ENCODE measurements around the gene TRIM2. TPM values are rescaled to one million over a fixed set of nuclear protein-coding genes. Genes with fewer than 3 reads are reported as not detected.

The TRIM2 gene
- total and polyA plus RNA-seq, 10 of the 15 experiments (the other 5 are each of a cell fraction or from before 2014, with no cell fraction given) = 0.06 to 0.19 (median 0.15) TPM; not detected in 3

DNA sequence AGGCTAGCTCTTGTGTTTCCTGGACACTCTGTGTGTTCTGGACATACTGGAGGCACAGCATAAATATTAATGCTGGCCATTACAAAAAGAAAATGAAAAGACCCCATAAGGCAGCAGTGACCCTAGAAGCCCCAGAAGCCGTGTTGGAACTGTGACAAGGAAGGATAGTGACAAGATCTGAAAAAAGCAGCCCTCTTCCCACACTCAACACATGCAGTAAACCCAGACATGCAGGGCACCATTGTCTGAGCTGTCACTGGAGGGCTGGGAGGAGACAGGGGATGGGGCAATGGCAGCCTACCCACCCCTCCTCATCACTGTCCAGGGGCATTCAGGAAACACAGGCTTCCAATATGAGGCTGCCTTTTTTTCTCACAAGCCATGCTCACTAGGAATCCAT is 6.5 kb downstream of the TRIM2 start:
- H3K9ac ChIP-seq (ENCODE audit: control insufficient read depth, insufficient read depth, low read length) = no peak overlapping the region
- ATAC-seq = no peak

More for the DNA sequence above, 6.5 kb downstream of the TRIM2 start:
- H3K79me2 ChIP-seq (ENCODE audit: control insufficient read depth, insufficient read depth, low read length) = no peaks in the 10 kb centered on the region
- no TSS peak for BruUV-seq (replicated peaks)
- no peak for DNase-seq (ENCODE audit: low read depth, low spot score)
- in situ Hi-C loops (cut with MboI) (no loop called here), intact Hi-C loops (cut with micrococcal nuclease; ENCODE audit: unreplicated experiment) (no loop called here)
- SMC1A ChIA-PET (ENCODE audit: uncharacterized antibody, unreplicated experiment) = no interaction called here
- FAIRE-seq = no peak
- POLR2A ChIA-PET = no interaction called here
- RAD21 ChIA-PET (ENCODE audit: unreplicated experiment) = no interaction called here
- no peaks in the 10 kb centered on the region for H4K20me1 ChIP-seq (ENCODE audit: control insufficient read depth, insufficient read depth)
- CTCF ChIA-PET = no interaction called here
- H3K36me3 ChIP-seq (ENCODE audit: control insufficient read depth in 2 of 2, insufficient read depth in 2 of 2, low read length in 1 of 2) = no peaks in the 10 kb centered on the region
- no peak for TF ChIP-seq BHLHE40 (IDR thresholded peaks at IDR 0.05; ENCODE audit: borderline replicate concordance in 1 of 2, low read depth in 2 of 2, low read length in 1 of 2)
- TF ChIP-seq, protein P1, sequence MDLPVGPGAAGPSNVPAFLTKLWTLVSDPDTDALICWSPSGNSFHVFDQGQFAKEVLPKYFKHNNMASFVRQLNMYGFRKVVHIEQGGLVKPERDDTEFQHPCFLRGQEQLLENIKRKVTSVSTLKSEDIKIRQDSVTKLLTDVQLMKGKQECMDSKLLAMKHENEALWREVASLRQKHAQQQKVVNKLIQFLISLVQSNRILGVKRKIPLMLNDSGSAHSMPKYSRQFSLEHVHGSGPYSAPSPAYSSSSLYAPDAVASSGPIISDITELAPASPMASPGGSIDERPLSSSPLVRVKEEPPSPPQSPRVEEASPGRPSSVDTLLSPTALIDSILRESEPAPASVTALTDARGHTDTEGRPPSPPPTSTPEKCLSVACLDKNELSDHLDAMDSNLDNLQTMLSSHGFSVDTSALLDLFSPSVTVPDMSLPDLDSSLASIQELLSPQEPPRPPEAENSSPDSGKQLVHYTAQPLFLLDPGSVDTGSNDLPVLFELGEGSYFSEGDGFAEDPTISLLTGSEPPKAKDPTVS (IDR thresholded peaks at IDR 0.05; ENCODE audit: low read depth, low read length) = no peak
- TF ChIP-seq, protein P2, sequence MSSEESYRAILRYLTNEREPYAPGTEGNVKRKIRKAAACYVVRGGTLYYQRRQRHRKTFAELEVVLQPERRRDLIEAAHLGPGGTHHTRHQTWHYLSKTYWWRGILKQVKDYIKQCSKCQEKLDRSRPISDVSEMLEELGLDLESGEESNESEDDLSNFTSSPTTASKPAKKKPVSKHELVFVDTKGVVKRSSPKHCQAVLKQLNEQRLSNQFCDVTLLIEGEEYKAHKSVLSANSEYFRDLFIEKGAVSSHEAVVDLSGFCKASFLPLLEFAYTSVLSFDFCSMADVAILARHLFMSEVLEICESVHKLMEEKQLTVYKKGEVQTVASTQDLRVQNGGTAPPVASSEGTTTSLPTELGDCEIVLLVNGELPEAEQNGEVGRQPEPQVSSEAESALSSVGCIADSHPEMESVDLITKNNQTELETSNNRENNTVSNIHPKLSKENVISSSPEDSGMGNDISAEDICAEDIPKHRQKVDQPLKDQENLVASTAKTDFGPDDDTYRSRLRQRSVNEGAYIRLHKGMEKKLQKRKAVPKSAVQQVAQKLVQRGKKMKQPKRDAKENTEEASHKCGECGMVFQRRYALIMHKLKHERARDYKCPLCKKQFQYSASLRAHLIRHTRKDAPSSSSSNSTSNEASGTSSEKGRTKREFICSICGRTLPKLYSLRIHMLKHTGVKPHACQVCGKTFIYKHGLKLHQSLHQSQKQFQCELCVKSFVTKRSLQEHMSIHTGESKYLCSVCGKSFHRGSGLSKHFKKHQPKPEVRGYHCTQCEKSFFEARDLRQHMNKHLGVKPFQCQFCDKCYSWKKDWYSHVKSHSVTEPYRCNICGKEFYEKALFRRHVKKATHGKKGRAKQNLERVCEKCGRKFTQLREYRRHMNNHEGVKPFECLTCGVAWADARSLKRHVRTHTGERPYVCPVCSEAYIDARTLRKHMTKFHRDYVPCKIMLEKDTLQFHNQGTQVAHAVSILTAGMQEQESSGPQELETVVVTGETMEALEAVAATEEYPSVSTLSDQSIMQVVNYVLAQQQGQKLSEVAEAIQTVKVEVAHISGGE (CRISPR knock-in tag; IDR thresholded peaks at IDR 0.05) = no peak
- no peak for TF ChIP-seq PAX5 (IDR thresholded peaks at IDR 0.05; ENCODE audit: borderline replicate concordance, low read depth, low read length)
- no peak for TF ChIP-seq ZBED1 (IDR thresholded peaks at IDR 0.05; ENCODE audit: borderline replicate concordance)
- TF ChIP-seq CREM (IDR thresholded peaks at IDR 0.05; ENCODE audit: low read depth) = no peak
- TF ChIP-seq MYB (IDR thresholded peaks at IDR 0.05; ENCODE audit: borderline replicate concordance, low read depth, low read length) = no peak
- TF ChIP-seq ZNF384 (IDR thresholded peaks at IDR 0.05; ENCODE audit: borderline replicate concordance, low read depth, low read length) = no peak
- TF ChIP-seq MTA2 (IDR thresholded peaks at IDR 0.05; ENCODE audit: low read depth) = no peak
- TF ChIP-seq SREBF1 (IDR thresholded peaks at IDR 0.05; ENCODE audit: low read length) = no peak
- no peaks in the 10 kb centered on the region for H3K9me3 ChIP-seq (replicated peaks; ENCODE audit: control insufficient read depth, insufficient read depth, low read length)
- no peak overlapping the region for H3K27ac ChIP-seq (ENCODE audit: control insufficient read depth, insufficient read depth)
- H3K27me3 ChIP-seq (replicated peaks in 1 of 2; ENCODE audit: control insufficient read depth in 2 of 2, insufficient read depth in 2 of 2, low read length in 1 of 2) = no peaks in the 10 kb centered on the region; a peak in 1 of 4 replicates
- H2AFZ ChIP-seq (ENCODE audit: control insufficient read depth, low read depth, low read length) = no peak overlapping the region
- no peaks in the 10 kb centered on the region for H3K4me1 ChIP-seq (ENCODE audit: control insufficient read depth, insufficient read depth, low read length)
- no peak overlapping the region for H3K4me3 ChIP-seq
- WGBS (ENCODE audit: insufficient coverage, insufficient replicate concordance, low lambda C conversion rate, missing lambda C conversion rate) = 8% methylated on average over 1 of the region's 1 CpG
- H3K4me2 ChIP-seq (ENCODE audit: control insufficient read depth, insufficient read depth) = no peak overlapping the region
